ENCODE data around the gene OPN1MW.
"Not testable (repeated sequence)": the region's sequence is repeated elsewhere in the genome, so short reads cannot be mapped to it uniquely, and the experiment has no call there.

OPN1MW gene

DNA sequence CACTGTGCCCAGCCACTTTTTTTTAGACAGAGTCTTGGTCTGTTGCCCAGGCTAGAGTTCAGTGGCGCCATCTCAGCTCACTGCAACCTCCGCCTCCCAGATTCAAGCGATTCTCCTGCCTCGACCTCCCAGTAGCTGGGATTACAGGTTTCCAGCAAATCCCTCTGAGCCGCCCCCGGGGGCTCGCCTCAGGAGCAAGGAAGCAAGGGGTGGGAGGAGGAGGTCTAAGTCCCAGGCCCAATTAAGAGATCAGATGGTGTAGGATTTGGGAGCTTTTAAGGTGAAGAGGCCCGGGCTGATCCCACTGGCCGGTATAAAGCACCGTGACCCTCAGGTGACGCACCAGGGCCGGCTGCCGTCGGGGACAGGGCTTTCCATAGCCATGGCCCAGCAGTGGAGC, at the start of gene OPN1MW:
TSS of gene OPN1MW (plus strand) at position 301 of the 400 bp plus-strand sequence. CDS start at position 383, 82 bp downstream.
- not testable (repeated sequence) for DNase-seq

DNA sequence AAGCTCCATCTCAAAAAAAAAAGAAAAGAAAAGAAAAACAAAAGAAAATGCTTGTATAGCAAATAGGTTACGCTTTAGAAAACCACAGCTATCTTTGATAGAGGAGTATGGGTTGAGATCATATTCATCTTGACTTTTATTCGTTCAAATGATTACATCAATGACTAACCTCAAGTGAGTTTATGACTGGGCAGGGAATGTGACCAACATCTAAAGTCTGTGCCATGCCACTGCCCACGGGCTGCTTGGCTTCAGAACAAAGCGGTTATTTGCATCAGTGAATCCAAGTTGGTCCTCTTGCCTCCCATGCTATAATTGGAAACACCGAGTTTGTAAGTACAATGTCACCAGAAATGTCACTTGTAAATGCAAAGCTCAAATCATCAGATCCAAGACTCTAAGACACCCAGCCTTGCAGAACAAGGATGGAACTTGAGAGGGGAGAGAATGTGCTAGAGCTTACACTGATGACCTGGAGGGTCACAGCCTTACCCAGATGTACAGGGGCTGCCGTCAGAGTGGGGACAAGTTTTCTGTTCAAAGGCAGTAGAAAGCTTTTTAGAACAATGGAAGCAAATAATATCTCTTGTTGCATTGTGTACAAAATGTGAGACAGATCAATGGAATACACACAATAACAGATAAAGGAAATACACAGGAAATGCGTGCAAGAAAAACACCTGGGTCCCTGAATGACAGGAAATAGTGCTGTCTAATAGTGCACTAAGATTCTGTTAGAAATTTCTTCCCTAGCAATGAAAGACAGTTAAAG, 46.8 kb upstream of the OPN1MW start:
- no peak for DNase-seq

DNA sequence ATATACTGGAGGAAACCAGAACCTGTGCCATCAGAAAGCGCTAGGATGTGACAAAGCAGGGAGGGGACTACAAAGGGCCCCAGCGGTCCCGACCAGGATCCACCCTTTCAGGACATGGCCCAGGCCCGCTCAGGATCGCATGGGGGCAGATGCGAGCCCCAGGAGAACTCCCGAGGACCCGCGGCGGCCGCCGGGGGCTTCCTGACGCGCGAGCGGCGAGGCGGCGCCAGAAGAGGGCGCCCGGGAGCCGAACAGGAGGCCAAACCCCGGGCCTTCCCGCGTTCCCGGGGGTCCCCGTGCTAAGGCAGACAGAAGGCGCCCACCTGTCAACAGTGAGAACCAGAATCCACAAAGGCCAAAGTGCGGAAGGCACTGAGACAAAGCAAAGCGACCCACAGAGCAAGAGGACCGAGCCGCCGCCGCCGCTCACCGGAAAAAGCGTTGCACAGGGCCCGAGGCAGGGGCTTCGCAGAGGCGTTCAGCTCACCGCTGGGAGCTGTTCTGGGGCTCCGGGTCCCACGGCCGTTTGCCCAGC, 45.7 kb upstream of the OPN1MW start:
- DNase-seq, result peak; percentile 47

DNA sequence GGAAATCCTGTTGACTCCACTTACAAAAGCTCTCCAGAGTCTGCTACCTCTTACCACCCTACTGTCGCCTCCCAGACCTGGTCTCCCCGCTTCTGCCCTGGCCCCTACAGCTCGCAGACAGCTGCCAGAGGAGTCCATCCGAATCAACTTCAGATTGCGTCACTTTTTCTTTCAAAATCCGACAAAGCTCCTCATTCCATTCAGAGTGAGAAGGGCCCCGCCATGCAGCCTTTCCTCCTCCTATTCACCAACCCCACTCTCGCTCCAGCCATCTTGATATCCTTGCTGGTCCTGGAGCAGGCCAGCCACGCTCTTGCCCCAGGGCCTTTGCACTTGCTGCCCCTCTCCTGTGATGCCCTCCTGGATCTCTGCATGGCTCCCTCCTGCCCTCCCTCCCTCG, 43.5 kb upstream of the OPN1MW start:
- no peak for DNase-seq

DNA sequence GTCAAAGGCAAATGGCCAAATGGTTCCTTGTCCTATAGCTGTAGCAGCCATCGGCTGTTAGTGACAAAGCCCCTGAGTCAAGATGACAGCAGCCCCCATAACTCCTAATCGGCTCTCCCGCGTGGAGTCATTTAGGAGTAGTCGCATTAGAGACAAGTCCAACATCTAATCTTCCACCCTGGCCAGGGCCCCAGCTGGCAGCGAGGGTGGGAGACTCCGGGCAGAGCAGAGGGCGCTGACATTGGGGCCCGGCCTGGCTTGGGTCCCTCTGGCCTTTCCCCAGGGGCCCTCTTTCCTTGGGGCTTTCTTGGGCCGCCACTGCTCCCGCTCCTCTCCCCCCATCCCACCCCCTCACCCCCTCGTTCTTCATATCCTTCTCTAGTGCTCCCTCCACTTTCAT, 42.2 kb upstream of the OPN1MW start:
- DNase-seq, result no peak

- DNase-seq, result no peak
These were observed 41.7 kb upstream of the OPN1MW start for GRCh38 chrX:154140742-154141141.

GRCh38 chrX:154142386-154142785, 40.0 kb upstream of the OPN1MW start:
- no peak for DNase-seq

DNA sequence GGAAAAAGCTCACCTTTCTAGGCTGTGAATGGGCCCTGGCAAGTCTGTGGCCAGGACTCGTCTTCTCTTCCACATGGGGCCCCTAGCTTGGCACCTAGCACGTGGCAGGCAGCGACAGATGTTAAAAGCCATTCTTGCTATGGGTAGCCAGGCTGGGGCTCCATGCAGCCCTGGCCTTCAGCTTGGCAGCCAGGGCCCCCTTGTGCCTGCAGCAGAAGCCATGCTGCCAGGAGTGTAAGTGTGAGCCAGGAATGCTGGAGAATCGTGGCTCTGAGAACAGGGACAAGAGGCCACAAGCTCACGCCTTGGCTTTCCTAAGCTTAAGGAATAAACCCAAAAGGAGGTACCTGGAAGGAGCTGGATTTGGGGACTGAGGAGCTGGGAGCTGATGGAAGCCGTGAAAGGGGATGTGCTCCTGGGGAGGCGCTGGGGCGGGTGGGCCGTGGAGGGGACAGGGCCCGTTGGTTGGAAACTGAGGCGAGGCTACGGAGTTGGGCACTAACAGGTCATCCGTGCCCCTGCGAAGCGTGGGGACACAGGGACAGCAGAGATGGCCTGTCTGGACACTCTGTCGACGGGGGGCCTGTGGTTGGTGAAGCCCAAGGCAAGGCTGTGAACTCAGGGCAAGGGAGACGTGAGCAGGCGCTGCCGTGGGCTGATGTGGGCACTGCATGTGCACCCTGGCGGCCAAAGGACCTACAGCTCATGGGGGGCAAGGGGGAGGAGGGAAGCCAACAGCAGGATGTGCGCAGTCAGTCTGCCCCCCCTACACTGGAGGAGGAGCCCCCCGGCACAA, 39.2 kb upstream of the OPN1MW start:
- no peak for DNase-seq

- DNase-seq, result not testable (repeated sequence)
These were observed 38.4 kb upstream of the OPN1MW start, which contains the start of gene OPN1LW for GRCh38 chrX:154144010-154144409. Gene OPN1LW (plus strand): TSS chrX:154144243. CDS start chrX:154144284, 41 bp downstream.

GRCh38 chrX:154151030-154151429, 31.4 kb upstream of the OPN1MW start:
- DNase-seq, result not testable (repeated sequence)

- not testable (repeated sequence) for DNase-seq
These were observed 26.2 kb upstream of the OPN1MW start for GRCh38 chrX:154156221-154156620.

DNA sequence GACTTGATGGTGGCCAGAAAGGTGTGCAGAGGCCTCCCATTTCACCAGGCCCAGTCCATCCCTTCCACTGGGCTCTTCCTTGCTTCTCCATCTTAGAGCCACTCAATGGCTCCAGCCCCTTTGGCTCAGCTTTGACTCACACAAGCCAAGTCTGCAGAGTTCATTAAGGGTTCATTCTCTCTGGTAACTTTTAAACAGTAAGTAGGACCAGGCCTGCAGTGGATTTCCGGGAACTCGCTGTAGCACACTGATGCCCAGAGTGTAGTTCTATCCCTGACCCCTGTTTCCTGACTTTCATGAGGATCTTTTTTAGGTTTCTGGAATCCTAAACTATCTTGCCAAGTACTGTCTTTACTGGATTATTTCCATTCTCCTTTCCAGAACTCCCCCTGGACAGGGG, 25.2 kb upstream of the OPN1MW start:
- not testable (repeated sequence) for DNase-seq

DNA sequence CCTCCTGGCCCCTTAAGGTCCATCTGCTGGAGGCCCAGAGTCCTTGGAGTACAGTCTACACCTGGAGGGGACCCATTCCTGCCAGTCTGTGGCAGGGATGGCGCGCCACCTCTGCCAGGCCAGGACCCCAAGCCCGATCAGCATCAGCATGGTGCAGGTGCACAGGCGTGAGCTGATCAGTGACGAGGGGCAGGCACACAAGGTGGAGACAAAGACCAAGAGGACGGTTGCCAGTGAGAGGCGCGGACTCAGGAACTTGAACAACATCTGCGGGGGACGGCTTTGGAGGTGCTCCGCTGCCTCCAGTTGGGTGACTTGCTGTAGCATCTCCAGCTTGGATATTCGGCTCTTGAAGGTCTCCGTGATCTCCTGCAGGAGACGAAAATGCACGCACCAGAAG, 23.1 kb upstream of the OPN1MW start:
- DNase-seq, result not testable (repeated sequence)

- DNase-seq, result not testable (repeated sequence)
These were observed 17.5 kb upstream of the OPN1MW start for GRCh38 chrX:154164902-154165301.

DNA sequence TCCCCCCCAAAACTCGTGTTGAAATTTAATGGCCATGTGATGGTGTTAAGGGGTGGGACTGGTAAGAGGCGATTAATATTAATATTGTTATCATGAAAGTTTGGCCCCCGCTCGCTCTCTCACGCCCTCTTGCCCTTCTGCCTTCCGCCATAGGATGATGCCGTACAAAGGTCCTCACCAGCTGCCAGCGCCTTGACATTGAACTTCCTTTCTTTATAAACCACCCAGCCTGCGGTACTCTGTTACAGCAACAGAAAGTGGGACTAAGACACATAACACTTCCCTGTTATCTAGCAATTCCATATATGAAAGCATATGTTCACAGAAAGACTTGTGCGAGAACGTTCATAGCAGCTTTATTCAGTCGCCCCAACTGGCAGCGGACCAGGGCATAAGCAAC, 14.0 kb upstream of the OPN1MW start:
- DNase-seq, result not testable (repeated sequence)

- not testable (repeated sequence) for DNase-seq
These were observed 9.9 kb upstream of the OPN1MW start for GRCh38 chrX:154172535-154172943.

DNA sequence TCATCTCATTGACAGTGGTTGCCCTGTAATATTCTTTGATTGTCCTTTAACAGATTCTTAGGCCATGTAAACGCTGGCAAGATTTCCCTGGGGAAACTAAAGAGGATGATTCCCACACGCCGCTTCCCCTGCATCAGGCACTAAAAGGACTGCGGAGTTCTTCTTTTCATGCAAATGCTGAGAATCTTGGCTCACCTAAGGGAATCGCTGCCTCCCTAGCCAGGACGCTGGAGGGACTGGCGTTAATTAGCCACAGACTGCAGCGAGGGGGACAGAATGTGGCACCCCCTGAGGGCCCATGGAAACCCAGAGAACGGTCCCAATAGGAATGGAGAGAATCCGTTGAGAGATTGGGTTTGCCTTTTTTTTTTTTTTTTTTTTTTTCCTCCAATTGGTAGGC, 8.0 kb upstream of the OPN1MW start:
- not testable (repeated sequence) for DNase-seq

GRCh38 chrX:154183794-154184193, 1.4 kb downstream of the OPN1MW start:
- not testable (repeated sequence) for DNase-seq

DNA sequence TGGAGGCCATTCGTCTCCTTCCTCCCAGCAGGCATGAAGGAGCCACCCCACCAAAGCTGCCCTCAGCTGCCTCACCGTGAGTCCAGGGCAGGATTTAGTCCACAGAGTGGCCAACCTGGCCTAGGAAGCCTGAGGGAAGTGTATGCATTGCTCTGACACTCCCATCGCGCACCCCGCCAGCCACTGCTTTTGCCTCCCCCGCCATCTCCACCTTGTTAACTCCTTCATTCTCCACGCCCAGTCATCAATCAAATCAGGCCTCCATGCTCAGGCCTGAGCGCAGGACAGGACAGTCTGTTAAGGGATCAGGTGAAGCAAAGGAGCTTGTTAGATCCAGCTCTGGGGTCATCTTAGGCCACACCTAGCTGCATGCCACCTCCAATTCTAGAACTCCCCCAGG, 10.4 kb downstream of the OPN1MW start:
- DNase-seq, result not testable (repeated sequence)

- DNase-seq, result not testable (repeated sequence)
These were observed 11.9 kb downstream of the OPN1MW start for GRCh38 chrX:154194316-154194715.

- not testable (repeated sequence) for DNase-seq
These were observed 14.1 kb downstream of the OPN1MW start for GRCh38 chrX:154196466-154196865.

DNA sequence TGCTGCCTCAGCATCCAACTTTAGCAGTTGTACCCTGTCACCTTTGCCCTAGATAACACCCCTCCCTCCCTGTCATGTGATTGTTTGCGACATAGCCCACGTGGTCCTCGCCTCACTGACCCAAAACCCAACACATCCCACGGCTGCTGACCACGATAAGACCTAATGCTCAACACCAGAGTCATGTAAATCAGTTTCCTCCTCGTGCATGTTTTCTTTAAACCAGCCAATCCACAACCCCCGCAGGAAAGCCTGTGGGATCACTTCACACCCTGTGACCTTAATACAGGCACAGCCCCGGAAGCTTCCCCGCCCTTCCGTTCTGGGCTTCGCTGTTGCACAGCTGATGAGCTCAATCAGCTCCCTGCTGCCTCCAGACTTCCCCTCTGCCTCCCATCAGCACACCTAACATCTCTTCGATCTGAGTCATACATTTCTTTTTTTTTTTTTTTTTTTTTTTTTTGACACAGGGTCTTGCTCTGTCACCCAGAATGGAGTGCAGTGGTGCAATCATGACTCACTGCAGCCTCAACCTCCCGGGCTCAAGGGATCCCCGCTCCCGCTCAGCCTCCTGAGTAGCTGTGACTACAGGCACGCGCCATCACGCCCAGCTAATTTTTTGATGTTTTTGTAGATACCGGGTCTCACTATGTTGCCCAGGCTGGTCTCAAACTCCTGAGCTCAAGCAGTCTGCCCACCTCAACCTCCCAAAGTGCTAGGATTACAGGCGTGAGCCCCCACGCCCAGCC, 27.4 kb downstream of the OPN1MW start:
- not testable (repeated sequence) for DNase-seq

GRCh38 chrX:154211057-154211456, 28.7 kb downstream of the OPN1MW start:
- DNase-seq, result not testable (repeated sequence)
